Left forelimb (tissue), 1 donor: ENCODE data around the gene MACO1.
"Not testable (repeated sequence)": the region's sequence is repeated elsewhere in the genome, so short reads cannot be mapped to it uniquely, and the experiment has no call there.

Source experiments
- DNase-seq: peaks from one replicate; pipeline ENCODE4 v3.0.0-alpha.2; 2018; ENCODE audit warnings: low spot score

Gene MACO1

GRCh38 chr1:25456502-25456901 lies 25.8 kb downstream of the MACO1 start:
- no peak for DNase-seq

- no peak for DNase-seq
Observed at GRCh38 chr1:25458541-25459298, 28.0 kb downstream of the MACO1 start.

- no peak for DNase-seq
Observed at GRCh38 chr1:25460020-25460419, 29.3 kb downstream of the MACO1 start.

- DNase-seq, result not testable (repeated sequence)
Observed at GRCh38 chr1:25460816-25461215, 30.1 kb downstream of the MACO1 start.

GRCh38 chr1:25461849-25462248 lies 31.2 kb downstream of the MACO1 start:
- no peak for DNase-seq

- DNase-seq, result no peak
Observed at GRCh38 chr1:25462732-25463131, 32.0 kb downstream of the MACO1 start.

GRCh38 chr1:25467193-25467592 lies 36.5 kb downstream of the MACO1 start:
- DNase-seq, result no peak

- DNase-seq, result no peak
Observed at GRCh38 chr1:25467616-25468015, 36.9 kb downstream of the MACO1 start.

GRCh38 chr1:25468033-25468432 lies 37.3 kb downstream of the MACO1 start:
- DNase-seq, result no peak

- no peak for DNase-seq
Observed at GRCh38 chr1:25469177-25469576, 38.5 kb downstream of the MACO1 start.

GRCh38 chr1:25472471-25472870 lies 41.8 kb downstream of the MACO1 start:
- no peak for DNase-seq

GRCh38 chr1:25473653-25474225 lies 43.0 kb downstream of the MACO1 start:
- no peak for DNase-seq

- no peak for DNase-seq
Observed at GRCh38 chr1:25474439-25475047, 43.8 kb downstream of the MACO1 start.

GRCh38 chr1:25476186-25477097 lies 45.7 kb downstream of the MACO1 start:
- no peak for DNase-seq

GRCh38 chr1:25477448-25478034 lies 46.8 kb downstream of the MACO1 start:
- DNase-seq, result no peak

GRCh38 chr1:25478633-25479032 lies 47.9 kb downstream of the MACO1 start:
- no peak for DNase-seq

- no peak for DNase-seq
Observed at GRCh38 chr1:25481625-25482024, 50.9 kb downstream of the MACO1 start.

- DNase-seq, result no peak
Observed at GRCh38 chr1:25482211-25482610, 51.5 kb downstream of the MACO1 start.

GRCh38 chr1:25484096-25484495 lies 53.4 kb downstream of the MACO1 start:
- no peak for DNase-seq

- no peak for DNase-seq
Observed at GRCh38 chr1:25484533-25484932, 53.8 kb downstream of the MACO1 start.

GRCh38 chr1:25485536-25486411 lies 55.1 kb downstream of the MACO1 start:
- DNase-seq, result no peak
